HepG2 (cell line): ENCODE data around the gene THRA. TPM values are rescaled to one million over a fixed set of nuclear protein-coding genes. Genes with fewer than 3 reads are reported as not detected.
A peak's percentile ranks its signal among the peaks of the same experiment; 100 is the strongest.

Experiments
- ATF1 ChIP-seq: IDR thresholded peaks from 2 replicates; pipeline ENCODE4 v1.6.1; 2016; ENCODE audit warnings: mild to moderate bottlenecking, control low read depth
- E2F2 ChIP-seq: sonication (generic); formaldehyde crosslinking; IDR thresholded peaks from 2 replicates; pipeline ENCODE4 v1.4.0; 2020; ENCODE audit warnings: missing genetic modification reagents, borderline replicate concordance
- ELF1 ChIP-seq: sonication (generic); formaldehyde crosslinking; IDR thresholded peaks from 2 replicates; pipeline ENCODE4 v1.4.0; 2020; ENCODE audit warnings: missing genetic modification reagents
- GATA4 ChIP-seq: sonication (generic); IDR thresholded peaks from 2 replicates; pipeline ENCODE4 v1.6.1; 2016; ENCODE audit warnings: antibody characterized with exemption, low read depth, borderline replicate concordance
- GLMP ChIP-seq: sonication (generic); formaldehyde crosslinking; IDR thresholded peaks from 2 replicates; pipeline ENCODE4 v1.9.0; 2021; ENCODE audit warnings: missing genetic modification reagents, mild to moderate bottlenecking, borderline replicate concordance
- GRHL1 ChIP-seq: sonication (generic); formaldehyde crosslinking; conservative IDR thresholded peaks from 2 replicates; pipeline ENCODE4 v1.8.0; 2022; ENCODE audit warnings: missing genetic modification reagents
- HDAC1 ChIP-seq: sonication (generic); formaldehyde crosslinking; IDR thresholded peaks from 2 replicates; pipeline ENCODE4 v1.5.1; 2020; ENCODE audit warnings: mild to moderate bottlenecking, missing genetic modification reagents
- MAFF ChIP-seq: IDR thresholded peaks from 2 replicates; pipeline ENCODE4 v1.6.1; 2011; ENCODE audit warnings: low read depth, low read length, improper control_type of control experiment
- NR2F1 ChIP-seq, 2 experiments: fragments of 450-650 bp in 1 of 2; formaldehyde crosslinking in 1 of 2; IDR thresholded peaks; 2 replicates each; pipeline versions ENCODE4 v1.5.0 to v1.6.1; 2016 to 2020; ENCODE audit warnings: mild to moderate bottlenecking in 1 of 2, missing compliant biosample characterization in 1 of 2, missing genetic modification reagents in 1 of 2, moderate library complexity in 1 of 2
- PHF20 ChIP-seq: sonication (generic); formaldehyde crosslinking; IDR thresholded peaks from 2 replicates; pipeline ENCODE4 v1.5.0; 2020; ENCODE audit warnings: mild to moderate bottlenecking, missing genetic modification reagents
- RBAK ChIP-seq: sonication (generic); formaldehyde crosslinking; IDR thresholded peaks from 2 replicates; pipeline ENCODE4 v1.5.1; 2020; ENCODE audit warnings: mild to moderate bottlenecking, missing genetic modification reagents
- RCOR2 ChIP-seq: IDR thresholded peaks from 2 replicates; pipeline ENCODE4 v1.6.1; 2016; ENCODE audit warnings: missing biosample characterization, missing genetic modification reagents
- RXRB ChIP-seq: IDR thresholded peaks from 2 replicates; pipeline ENCODE4 v1.6.1; 2016; ENCODE audit warnings: borderline replicate concordance, missing genetic modification reagents, missing compliant biosample characterization
- SKIL ChIP-seq: sonication (generic); formaldehyde crosslinking; IDR thresholded peaks from 2 replicates; pipeline ENCODE4 v1.8.0; 2022; ENCODE audit warnings: missing genetic modification reagents, mild to moderate bottlenecking, moderate library complexity, borderline replicate concordance
- SMC3 ChIP-seq: IDR thresholded peaks from 2 replicates; pipeline ENCODE4 v1.6.1; 2011; ENCODE audit warnings: low read length, improper control_type of control experiment
- STAT5B ChIP-seq: sonication (generic); formaldehyde crosslinking; IDR thresholded peaks from 2 replicates; pipeline ENCODE4 v1.4.0; 2020; ENCODE audit warnings: missing genetic modification reagents
- TCF7L2 ChIP-seq: IDR thresholded peaks from 2 replicates; pipeline ENCODE4 v1.6.1; 2011; ENCODE audit warnings: mild to moderate bottlenecking, low read depth, low read length, moderate library complexity
- TFDP1 ChIP-seq: IDR thresholded peaks from 2 replicates; pipeline ENCODE4 v1.6.1; 2016; ENCODE audit warnings: missing compliant biosample characterization, missing genetic modification reagents, borderline replicate concordance
- ZNF180 ChIP-seq: sonication (generic); formaldehyde crosslinking; IDR thresholded peaks from 2 replicates; pipeline ENCODE4 v1.4.0; 2020; ENCODE audit warnings: low read depth, missing genetic modification reagents, borderline replicate concordance
- ZNF598 ChIP-seq: sonication (generic); formaldehyde crosslinking; IDR thresholded peaks from 2 replicates; pipeline ENCODE4 v1.5.1; 2020; ENCODE audit warnings: mild to moderate bottlenecking, missing genetic modification reagents, borderline replicate concordance
- ZNF737 ChIP-seq: sonication (generic); formaldehyde crosslinking; IDR thresholded peaks from 2 replicates; pipeline ENCODE4 v1.5.0; 2020; ENCODE audit warnings: missing genetic modification reagents, mild to moderate bottlenecking, borderline replicate concordance
- ZNF768 ChIP-seq: sonication (generic); formaldehyde crosslinking; IDR thresholded peaks from 2 replicates; pipeline ENCODE4 v1.4.0; 2020; ENCODE audit warnings: missing genetic modification reagents
- polyA plus RNA-seq, 8 experiments: library from polyadenylated mRNA; depleted of rRNA in 3 of 8; stranded (reverse) in 7 of 8; unstranded in 1 of 8; fragments of >200 nt; fragmentation: Illumina TruSeq in 4 of 8; extraction: Trizol in 4 of 8; gene quantifications; 2 replicates each; pipeline versions ENCODE4 v1.2.1 to v1.2.3, GENCODE V29; 2011 to 2016; ENCODE audit warnings: low read depth in 4 of 8, missing spikeins in 1 of 8, mixed read lengths in 1 of 8; ENCODE audit not compliant: insufficient read depth in 1 of 8
- total RNA-seq, 5 experiments: library from RNA; depleted of rRNA; stranded (reverse); fragments of >200 nt; fragmentation: Illumina TruSeq; extraction: Trizol; gene quantifications; 2 replicates each; pipeline ENCODE4 v1.2.3, GENCODE V29; 2016; ENCODE audit warnings: low read depth in 1 of 5

Gene THRA
- total and polyA plus RNA-seq, 2 of the 13 experiments (the other 11 are each of a cell fraction or from before 2014, with no cell fraction given): 8.0 to 9.9 TPM

- TF ChIP-seq GRHL1: no peak
- TF ChIP-seq ELF1: no peak
- no peak for TF ChIP-seq SKIL (CRISPR knock-in tag)
- no peak for TF ChIP-seq TCF7L2
- TF ChIP-seq NR2F1 (CRISPR knock-in tag; IDR thresholded peaks at IDR 0.05): no peak
- no peak for TF ChIP-seq E2F2 (CRISPR knock-in tag)
- no peak for TF ChIP-seq ZNF598 (CRISPR knock-in tag)
- no peak for TF ChIP-seq GLMP (CRISPR knock-in tag)
- TF ChIP-seq RXRB (CRISPR knock-in tag): peak; percentile 31; the same call in 1 of the 2 replicates
- no peak for TF ChIP-seq MAFF
- TF ChIP-seq GATA4: no peak
- TF ChIP-seq HDAC1: no peak
- no peak for TF ChIP-seq PHF20 (CRISPR knock-in tag)
- TF ChIP-seq ZNF768 (CRISPR knock-in tag): no peak
- TF ChIP-seq ZNF737 (CRISPR knock-in tag): no peak
- TF ChIP-seq ATF1 (CRISPR knock-in tag): no peak
- no peak for TF ChIP-seq RBAK (CRISPR knock-in tag)
- no peak for TF ChIP-seq STAT5B (CRISPR knock-in tag)
- no peak for TF ChIP-seq ZNF180 (CRISPR knock-in tag)
- no peak for TF ChIP-seq RCOR2
- TF ChIP-seq SMC3: peak; percentile 84
- TF ChIP-seq TFDP1 (CRISPR knock-in tag): no peak; the same call in 1 of the 2 replicates
Measured at GRCh38 chr17:40038882-40039513, 23.8 kb upstream of the THRA start (continued).
